SK-N-DZ (cell line): ENCODE measurements around the gene EHD2.
A peak's percentile ranks its signal among the peaks of the same experiment; 100 is the strongest.
"Not testable (repeated sequence)": the region's sequence is repeated elsewhere in the genome, so short reads cannot be mapped to it uniquely, and the experiment has no call there.

ENCODE experiments used
- DNase-seq: peaks from one replicate; pipeline ENCODE4 v3.0.0-alpha.2; 2015; ENCODE audit warnings: low spot score

EHD2 gene

DNA sequence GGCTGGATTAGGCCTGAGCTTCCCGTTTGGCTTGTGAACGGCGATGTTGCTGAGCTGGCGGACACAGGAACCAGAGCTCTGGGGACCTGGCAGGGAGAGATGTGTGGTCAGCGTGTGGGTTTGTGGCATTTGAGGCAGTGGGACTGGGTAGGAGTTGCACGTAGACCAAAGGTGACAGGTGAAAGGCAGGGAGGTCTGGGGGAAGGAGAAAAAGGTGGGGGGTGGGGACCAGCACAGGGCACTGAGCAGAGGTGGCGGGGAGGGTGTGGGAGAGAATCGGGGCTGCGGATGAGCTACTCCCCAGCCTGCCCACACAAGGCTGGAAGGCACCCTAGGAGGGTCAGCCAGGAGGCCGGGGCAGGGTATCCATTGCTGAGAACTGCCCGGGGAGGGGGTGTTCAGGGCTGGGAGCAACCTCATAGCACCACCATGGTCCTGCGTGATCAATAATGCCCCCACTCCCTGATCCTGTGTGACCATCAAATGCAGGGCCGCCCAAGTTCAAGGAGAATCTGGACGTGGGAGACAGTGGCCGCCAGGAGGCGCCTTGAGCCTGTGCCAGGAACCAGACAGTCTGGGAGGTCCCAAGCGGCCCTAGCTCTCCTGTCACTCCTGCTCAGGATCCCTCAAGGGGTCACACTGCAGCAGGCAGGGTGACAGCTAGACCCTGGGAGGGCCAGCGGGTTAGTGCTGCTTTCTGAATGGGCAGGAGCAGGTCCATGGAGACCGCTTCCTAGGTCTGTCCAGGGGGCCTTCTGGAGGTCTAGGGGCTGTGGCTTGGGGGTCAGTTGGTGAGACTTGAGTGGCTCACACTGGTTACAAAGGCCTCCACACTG lies 52.5 kb downstream of the EHD2 start:
- DNase-seq, result peak; percentile 48

DNA sequence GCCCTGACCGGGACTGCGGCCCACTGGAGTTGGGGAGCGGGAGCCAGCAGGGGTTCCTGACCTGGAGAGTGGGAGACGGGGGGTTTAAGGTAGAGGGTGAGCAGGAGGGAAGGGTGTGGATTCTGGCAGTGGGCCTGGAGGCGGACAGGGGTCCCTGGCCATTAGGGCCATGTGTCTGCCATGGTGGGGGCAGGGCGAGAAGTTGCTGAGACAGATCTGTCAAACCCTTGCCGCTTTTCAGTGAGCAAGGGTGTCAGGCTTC lies 53.1 kb downstream of the EHD2 start:
- DNase-seq, result no peak

DNA sequence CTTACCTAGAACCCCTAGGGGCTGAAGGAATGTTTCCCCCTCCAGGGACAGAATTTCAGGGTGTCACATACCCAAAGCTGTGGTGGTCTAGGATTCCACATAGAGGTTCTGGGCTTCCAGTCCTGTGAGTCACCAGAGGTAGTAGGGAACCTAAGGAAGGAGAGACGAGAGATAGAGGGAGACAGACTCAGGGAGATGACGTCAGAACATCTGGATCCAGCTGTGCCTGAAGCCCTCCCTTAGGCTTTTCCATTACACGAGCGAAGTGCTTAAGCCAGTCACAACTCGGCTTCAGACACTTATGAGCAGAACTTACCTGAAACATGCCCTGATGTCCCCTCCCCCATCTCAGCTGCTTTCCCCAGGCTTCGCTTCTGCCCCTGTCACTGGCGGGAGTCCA lies 53.4 kb downstream of the EHD2 start:
- no peak for DNase-seq

DNA sequence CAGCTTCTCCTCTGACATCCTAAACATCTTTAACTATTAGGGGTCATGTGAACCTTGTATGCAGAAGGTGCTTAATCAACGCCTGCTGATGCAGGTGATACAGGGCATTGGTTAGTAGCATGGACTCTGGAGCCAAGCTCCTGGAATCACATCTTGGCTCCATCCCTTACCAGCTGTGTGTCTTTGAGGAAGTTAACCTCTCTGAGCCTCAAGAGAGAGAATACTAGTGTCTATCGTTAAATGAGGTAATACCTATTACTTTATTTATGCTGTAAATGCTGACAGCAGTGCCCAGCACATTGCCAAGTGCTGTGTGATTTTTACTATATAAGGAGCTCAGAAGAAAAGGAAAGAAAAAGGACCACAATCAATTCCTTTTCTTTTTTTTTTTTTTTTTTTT lies 54.1 kb downstream of the EHD2 start:
- no peak for DNase-seq

DNA sequence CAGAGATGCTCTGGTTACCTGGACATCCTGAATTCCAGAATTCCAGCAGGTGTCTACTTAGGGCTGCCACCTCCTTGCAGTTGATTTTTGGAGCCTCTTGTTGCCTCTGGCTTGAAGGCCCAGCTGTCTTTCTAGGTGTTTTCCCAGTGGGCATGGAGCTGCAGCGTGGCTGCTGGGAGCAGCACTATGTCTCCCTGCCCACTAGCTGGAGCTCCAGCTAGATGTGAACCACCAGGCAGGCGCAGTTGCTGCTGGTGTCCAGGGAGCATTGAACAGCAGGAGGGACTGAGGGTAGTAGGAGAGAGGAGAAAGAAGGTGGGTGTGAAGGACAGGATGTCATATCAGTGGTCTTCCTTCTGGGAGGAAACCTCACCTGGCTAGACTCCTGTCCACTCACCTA lies 55.4 kb downstream of the EHD2 start:
- no peak for DNase-seq

DNA sequence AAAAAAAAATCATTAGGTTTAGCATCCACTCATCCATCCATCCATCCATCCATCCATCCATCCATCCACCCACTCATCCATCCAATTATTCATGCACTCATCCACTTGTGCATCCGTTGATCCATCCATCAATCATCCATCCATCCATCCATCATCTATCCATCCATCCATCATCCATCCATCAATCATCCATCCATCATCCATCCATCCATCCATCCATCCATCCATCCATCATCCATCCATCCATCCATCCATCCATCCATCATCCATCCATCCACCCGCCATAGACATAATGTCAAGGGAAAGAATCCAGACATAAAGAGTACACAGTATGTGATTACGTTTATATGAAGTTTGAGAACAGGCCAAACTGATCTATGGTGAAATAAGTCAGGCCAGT lies 56.3 kb downstream of the EHD2 start:
- DNase-seq, result no peak

DNA sequence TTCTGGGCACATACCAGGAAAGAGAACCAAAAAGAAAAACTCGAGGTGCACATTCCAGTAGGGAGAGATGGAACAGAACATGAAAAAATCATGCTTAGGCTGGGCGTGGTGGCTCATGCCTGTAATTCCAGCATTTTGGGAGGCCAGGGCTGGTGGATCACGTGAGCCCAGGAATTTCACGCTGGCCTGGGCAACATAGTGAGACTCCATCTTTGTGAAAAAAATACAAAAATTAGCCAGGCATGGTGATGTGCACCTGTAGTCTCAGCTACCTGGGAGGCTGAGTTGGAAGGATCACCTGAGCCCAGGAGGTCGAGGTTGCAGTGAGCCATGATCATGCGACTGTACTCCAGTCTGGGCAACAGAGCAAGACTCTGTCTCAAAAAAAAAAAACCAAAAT lies 58.1 kb downstream of the EHD2 start:
- DNase-seq, result not testable (repeated sequence)

DNA sequence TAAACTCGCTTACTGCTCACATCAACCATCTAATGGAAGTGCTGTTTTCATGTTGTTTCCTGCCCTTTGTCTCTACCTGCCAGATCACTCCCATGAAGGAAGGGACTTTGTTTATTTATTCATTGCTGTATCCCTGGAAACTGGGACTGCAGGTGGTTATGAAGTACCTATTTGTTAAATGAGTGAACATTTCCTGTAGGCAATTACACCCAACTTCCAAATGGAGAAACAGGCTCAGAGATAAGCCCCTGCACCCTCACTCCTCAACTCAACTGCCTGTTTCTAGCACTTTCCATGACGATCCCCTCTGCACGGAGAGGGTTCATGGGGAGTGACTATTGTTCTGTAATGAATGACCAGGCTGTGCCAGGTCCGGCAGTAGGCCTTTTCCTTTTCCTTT lies 63.3 kb downstream of the EHD2 start:
- DNase-seq, result no peak

DNA sequence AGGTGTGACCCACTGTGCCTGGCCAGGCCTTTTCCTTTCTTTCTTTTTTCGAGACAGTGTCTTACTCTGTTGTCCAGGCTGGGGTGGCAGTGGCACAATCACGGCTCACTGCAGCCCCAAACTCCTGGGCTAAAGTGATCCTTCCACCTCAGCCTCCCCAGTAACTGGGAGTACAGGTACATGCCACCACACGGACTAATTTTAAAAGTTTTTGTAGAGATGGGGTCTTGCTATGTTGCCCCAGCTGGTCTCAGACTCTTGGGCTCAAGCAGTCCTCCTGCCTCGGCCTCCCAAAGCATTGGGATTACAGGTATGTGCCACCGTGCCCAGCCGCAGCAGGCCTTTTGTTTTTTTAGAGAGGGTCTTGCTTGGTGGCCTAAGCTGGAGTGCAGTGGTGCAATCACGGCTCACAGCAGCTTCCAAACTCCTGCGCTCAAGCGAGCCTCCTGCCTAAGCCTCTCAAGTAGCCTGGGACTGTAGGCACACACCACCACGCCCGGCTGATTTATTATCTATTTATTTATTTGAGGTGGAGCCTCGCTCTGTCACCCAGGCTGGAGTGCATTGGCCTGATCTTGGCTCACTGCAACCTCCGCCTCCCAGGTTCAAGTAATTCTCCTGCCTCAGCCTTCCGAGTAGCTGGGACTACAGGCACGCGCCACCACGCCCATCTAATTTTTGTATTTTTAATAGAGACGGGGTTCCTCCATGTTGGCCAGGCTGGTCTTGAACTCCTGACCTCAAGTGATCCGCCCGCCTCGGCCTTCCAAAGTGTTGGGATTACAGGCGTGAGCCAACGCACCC lies 64.2 kb downstream of the EHD2 start:
- DNase-seq, result not testable (repeated sequence)

DNA sequence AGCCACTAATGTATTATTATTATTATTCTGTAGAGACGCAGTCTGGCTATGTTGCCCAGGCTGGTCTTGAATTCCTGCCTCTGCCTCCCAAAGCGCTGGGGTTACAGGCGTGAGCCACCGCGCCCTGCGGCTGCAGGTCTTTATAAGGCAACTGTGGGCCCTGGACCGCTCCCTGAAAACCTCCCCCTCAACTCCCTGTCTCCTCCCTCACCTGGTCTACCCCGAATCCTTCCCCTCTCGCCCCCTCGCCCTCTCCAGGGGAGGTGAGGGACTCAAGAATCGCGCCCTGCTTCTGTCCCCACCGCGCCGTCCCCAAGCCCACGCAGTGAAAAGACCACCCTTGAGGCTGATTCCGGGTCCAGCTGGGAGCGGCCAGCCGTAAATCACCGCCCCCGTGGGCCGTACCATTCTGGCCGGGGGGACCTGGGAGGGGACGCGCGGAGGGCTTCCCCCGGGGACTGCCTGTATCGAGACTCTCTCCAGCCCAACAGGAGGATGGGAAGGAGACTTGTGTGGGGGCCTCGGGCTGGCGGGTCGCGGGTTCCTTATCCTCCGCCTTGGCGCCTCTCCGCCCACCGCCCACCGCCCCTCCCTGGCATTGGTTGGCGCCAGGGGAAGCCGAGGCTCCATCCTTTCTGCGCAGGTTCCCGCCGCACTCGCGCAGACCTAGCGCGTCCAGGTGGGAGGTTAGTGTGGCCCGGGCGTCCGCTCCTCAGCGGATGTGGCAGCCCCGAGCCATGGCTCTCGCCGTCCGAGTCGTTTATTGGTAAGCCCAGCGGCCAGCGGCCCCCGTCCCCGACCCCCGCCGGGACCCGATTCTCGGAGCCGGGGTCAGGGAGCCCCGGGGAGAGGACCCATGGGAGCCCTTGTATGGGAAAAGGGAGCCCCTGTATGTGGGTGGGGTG lies 65.1 kb downstream of the EHD2 start, which contains the start of gene SELENOW:
Gene SELENOW, plus strand, starts transcription at position 655 of the 905 bp plus-strand sequence. Its CDS starts 83 bp downstream, at position 738.
- DNase-seq, result peak; percentile 75

DNA sequence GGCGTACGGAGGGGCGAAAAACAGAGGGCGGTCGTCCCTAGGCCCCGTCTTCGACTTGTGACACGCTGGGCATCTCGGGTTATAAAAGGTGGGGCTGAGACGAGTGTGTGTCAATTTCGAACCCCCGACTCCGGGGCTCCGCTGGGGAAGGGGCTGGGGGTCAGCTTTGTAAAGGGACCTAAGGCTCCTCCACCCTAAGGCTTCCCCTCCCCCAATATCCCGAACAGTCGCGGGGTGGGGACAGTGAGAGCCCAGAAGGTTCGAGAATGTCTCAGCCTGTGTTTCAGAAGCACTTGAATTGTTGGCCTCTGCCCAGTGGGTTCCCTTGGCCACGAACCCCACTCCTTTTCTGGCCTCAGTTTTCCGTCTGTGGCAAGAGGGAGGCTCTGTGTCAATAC lies 65.7 kb downstream of the EHD2 start:
- DNase-seq, result no peak

DNA sequence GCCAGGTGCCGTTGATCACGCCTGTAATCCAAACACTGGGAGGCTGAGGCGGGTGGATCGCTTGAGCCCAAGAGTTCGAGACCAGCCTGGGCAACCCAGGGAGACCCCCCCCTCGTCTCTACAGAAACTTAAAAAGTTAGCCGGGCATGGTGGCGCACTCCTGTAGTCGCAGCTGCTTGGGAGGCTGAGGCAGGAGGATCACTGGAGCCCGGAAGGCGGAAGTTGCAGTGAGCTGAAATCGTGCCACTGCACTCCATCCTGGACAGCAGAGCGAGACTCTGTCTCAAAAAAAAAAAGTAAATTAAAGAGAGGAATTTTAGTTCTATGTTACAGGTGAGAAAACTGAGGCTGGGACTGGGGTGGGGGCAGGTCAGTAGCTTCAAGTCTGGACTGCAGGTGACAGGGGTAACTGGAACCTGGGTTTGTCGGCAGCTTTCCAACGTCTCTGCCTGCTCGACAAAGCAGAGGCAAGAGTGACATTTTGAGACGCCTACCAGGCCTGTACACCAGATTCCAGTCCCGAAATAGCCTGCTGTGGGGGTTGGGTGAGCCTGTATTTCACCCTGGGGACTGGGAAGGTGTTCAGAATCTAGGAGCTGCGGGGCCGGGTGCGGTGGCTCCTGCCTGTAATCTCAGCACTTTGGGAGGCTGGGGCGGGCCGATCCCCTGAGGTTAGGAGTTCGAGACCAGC lies 66.4 kb downstream of the EHD2 start:
- no peak for DNase-seq

DNA sequence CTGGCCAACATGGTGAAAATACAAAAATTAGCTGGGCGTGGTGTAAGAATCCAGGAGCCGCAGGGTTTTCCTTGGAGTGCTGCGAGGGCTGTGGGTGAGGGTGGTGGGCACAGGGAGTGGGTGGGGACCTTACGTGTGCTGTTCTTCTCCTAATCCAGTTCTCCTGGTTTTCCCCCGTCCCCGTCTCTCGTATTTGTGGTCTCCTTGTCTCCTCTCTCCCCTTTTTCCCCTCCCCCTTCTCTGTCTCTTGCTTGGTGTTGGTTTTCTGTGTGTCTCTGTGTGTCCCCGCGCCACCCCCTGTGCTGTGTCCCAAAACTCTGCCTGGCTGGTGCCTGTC lies 67.0 kb downstream of the EHD2 start:
- no peak for DNase-seq

DNA sequence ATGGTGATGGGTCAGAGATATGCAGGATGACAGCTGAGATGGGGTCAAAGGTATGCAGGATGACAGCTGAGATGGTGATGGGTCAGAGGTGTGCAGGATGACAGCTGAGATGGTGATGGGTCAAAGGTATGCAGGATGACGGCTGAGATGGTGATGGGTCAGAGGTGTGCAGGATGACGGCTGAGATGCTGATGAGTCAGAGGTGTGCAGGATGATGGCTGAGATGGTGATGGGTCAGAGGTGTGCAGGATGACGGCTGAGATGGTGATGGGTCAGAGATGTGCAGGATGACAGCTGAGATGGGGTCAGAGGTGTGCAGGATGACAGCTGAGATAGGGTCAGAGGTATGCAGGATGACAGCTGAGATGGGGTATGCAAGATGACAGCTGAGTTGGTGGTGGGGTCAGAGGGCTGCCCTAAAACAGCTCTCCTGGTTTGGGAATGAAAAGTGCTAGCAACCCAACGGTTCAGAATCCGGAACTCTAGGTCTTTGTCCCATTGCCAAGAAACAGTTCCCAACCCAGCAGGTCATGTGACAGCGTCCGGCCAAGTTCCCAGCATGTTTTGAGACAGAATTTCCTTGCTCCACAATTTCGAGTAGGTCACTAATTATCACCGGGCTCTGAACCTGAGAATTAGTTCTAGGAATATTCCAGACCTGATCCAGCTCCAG lies 68.5 kb downstream of the EHD2 start:
- no peak for DNase-seq

DNA sequence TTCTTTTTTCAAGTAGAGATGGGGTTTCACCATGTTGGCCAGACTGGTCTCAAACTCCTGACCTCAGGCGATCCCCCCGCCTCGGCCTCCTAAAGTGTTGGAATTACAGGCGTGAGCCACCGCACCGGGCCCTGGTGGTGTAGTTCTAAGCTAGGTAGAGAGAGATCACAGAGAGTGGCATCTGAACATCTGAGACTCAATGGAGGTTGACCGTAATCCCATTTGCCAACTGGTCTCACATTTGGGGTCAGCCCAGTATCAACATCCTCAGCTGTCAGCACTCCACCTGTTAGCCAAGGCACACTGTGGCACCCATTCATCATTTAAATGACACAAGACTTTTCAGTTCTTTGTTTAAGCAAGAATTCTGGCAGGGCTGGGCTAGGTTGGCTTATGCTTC lies 73.3 kb downstream of the EHD2 start:
- DNase-seq, result no peak

DNA sequence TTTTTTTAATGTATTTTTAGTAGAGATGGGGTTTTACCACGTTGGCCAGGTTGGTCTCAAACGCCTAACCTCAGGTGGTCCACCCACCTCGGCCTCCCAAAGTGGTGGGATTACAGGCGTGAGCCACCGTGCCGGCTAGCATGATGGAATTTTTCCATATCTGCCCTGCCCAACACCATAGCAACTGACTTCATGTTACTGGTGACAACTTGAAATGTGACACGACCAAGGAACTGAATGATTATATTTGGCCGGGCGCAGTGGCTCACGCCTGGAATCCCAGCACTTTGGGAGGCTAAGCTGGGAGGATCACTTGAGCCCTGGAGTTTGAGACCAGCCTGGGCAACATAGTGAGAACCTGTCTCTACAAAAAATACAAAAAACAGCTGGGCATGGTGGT lies 74.1 kb downstream of the EHD2 start:
- not testable (repeated sequence) for DNase-seq

DNA sequence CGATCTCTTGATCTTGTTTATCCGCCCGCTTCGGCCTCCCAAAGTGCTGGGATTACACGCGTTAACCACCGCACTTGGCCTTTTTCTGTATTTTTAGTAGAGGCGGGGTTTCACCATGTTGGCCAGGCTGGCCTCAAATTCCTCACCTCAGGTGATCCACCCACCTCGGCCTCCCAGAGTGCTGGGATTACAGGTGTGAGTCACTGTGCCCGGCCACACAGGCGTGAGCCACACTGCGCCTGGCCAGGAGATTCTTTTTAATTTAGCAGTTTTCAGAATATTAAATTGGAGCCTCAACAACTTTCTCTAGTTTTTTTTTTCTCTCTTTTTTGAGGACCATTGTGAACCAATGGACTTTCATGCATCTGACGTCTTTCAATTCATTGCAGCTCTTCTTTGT lies 76.6 kb downstream of the EHD2 start:
- not testable (repeated sequence) for DNase-seq

DNA sequence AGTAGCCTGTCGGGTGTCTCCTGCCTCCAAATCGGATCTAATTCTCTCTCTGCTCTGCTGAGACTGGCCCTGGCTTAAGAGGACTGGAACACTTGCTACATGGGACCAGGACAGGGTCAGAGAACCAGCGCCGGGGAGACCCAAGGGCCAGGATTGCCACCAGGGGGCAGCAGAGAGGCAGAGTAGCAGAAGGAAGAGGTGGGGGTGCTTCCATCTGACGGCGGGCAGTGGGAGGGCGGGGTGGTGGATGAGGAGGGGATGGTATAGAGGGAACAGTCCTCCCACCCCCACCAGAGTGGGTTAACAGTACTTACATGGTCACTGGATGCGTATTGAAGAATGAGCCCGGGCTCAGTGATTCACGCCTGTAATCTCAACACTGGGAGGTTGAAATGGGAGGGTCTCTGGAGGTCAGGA lies 77.2 kb downstream of the EHD2 start:
- peak; percentile 39 for DNase-seq

DNA sequence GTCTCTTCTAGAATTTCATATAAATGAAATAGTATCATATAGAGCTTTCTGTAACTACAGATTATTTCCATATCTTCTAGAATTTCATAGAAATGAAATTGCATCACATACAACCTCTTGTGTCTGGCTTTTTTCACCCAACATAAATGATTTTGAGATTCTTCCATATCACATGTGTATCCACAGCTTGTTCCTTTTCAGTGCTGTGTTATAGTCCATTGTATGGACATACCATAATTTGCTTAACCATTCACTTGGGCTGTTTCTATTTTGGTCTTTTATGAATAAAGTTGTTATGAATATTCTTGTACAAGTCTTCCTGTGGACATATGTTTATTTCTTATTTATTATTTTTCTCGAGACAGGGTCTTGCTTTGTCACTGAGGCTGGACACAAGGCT lies 79.4 kb downstream of the EHD2 start:
- DNase-seq, result no peak
